Central memory CD4-positive, alpha-beta T cell (primary cell): ENCODE measurements around the gene ZSCAN5C.
"Not testable (repeated sequence)": the region's sequence is repeated elsewhere in the genome, so short reads cannot be mapped to it uniquely, and the experiment has no call there.

Experiments
- DNase-seq: peaks from one replicate; pipeline ENCODE4 v3.0.0; 2022
- total RNA-seq, 3 experiments: gene quantifications; one replicate each; lab custom pipeline; 2026; lab: John Stamatoyannopoulos, UW

The ZSCAN5C gene
- 0 reads per million in 3 experiments for total RNA-seq

- no peak for DNase-seq
These were observed at the start of gene ZSCAN5C for GRCh38 chr19:56201973-56202372. Gene ZSCAN5C, plus strand, starts transcription at chr19:56202273. Its CDS starts 3,641 bp downstream, at chr19:56205914.

- no peak for DNase-seq
These were observed 49.4 kb upstream of the ZSCAN5C start for GRCh38 chr19:56152644-56153043.

GRCh38 chr19:56153507-56153906 lies 48.6 kb upstream of the ZSCAN5C start:
- no peak for DNase-seq

- DNase-seq = no peak
These were observed 46.9 kb upstream of the ZSCAN5C start for GRCh38 chr19:56155124-56155687.

GRCh38 chr19:56156768-56157167 lies 45.3 kb upstream of the ZSCAN5C start:
- DNase-seq = no peak

GRCh38 chr19:56158170-56158757 lies 43.8 kb upstream of the ZSCAN5C start:
- no peak for DNase-seq

GRCh38 chr19:56159009-56159559 lies 43.0 kb upstream of the ZSCAN5C start:
- DNase-seq = no peak

- DNase-seq = no peak
These were observed 42.3 kb upstream of the ZSCAN5C start for GRCh38 chr19:56159622-56160271.

GRCh38 chr19:56161534-56161933 lies 40.5 kb upstream of the ZSCAN5C start:
- DNase-seq = no peak

- DNase-seq = no peak
These were observed 39.8 kb upstream of the ZSCAN5C start for GRCh38 chr19:56162258-56162657.

- DNase-seq = no peak
These were observed 39.0 kb upstream of the ZSCAN5C start for GRCh38 chr19:56163097-56163496.

- DNase-seq = no peak
These were observed 35.0 kb upstream of the ZSCAN5C start for GRCh38 chr19:56167064-56167578.

- no peak for DNase-seq
These were observed 31.8 kb upstream of the ZSCAN5C start for GRCh38 chr19:56170261-56170660.

- DNase-seq = no peak
These were observed 28.0 kb upstream of the ZSCAN5C start for GRCh38 chr19:56174086-56174485.

GRCh38 chr19:56174550-56174949 lies 27.5 kb upstream of the ZSCAN5C start:
- DNase-seq = no peak

GRCh38 chr19:56175861-56176307 lies 26.2 kb upstream of the ZSCAN5C start, which contains the start of gene GALP:
Gene GALP, plus strand, starts transcription at chr19:56176008. Its CDS starts 1,101 bp downstream, at chr19:56177109.
- DNase-seq = not testable (repeated sequence)

- DNase-seq = not testable (repeated sequence)
These were observed 25.8 kb upstream of the ZSCAN5C start for GRCh38 chr19:56176310-56176709.

- no peak for DNase-seq
These were observed 25.2 kb upstream of the ZSCAN5C start for GRCh38 chr19:56176881-56177280.

- DNase-seq = no peak
These were observed 24.4 kb upstream of the ZSCAN5C start for GRCh38 chr19:56177564-56178243.

GRCh38 chr19:56189785-56190184 lies 12.3 kb upstream of the ZSCAN5C start:
- DNase-seq = no peak

- no peak for DNase-seq
These were observed 11.0 kb upstream of the ZSCAN5C start for GRCh38 chr19:56191115-56191514.

- DNase-seq = no peak
These were observed 10.4 kb upstream of the ZSCAN5C start for GRCh38 chr19:56191711-56192110.
